Stomach (tissue), 4 donors: ENCODE data around the gene AMPH.

Source experiments
- CTCF ChIP-seq, 7 experiments: fragments of 450-650 bp in 4 of 7; fragments of 200-600 bp in 3 of 7; sonication (generic) in 3 of 7; IDR thresholded peaks; one replicate each; pipeline ENCODE4 v1.5.1; 2016 to 2019; ENCODE audit warnings: antibody characterized with exemption in 7 of 7, control low read depth in 2 of 7, mild to moderate bottlenecking in 1 of 7
- EP300 ChIP-seq: sonication (generic); formaldehyde crosslinking; IDR thresholded peaks from one replicate; pipeline ENCODE4 v1.6.1; 2017; ENCODE audit warnings: antibody characterized with exemption
- POLR2A ChIP-seq, 4 donors: fragments of 450-650 bp; IDR thresholded peaks; one replicate each; pipeline ENCODE4 v1.6.1; 2016; ENCODE audit warnings: antibody characterized with exemption in 4 of 4, control low read depth in 2 of 4, mild to moderate bottlenecking in 1 of 4, moderate library complexity in 1 of 4
- POLR2AphosphoS5 ChIP-seq, 3 donors: sonication (generic); formaldehyde crosslinking; IDR thresholded peaks; one replicate each; pipeline ENCODE4 v1.6.1; 2016; ENCODE audit warnings: antibody characterized with exemption in 3 of 3

- TF ChIP-seq POLR2A (IDR thresholded peaks at IDR 0.05): no peak
- TF ChIP-seq CTCF (IDR thresholded peaks at IDR 0.05): no peak
- TF ChIP-seq POLR2AphosphoS5 (IDR thresholded peaks at IDR 0.05): no peak
- TF ChIP-seq EP300: no peak
Observed at GRCh38 chr7:38585572-38586354, 45.4 kb downstream of the AMPH start.
